Loucy (cell line): Measurements from ENCODE around the gene CCL18.

Experiments used
- H2AFZ ChIP-seq: fragments of 200-600 bp; sonication (generic); 2 replicates; pipeline ENCODE4 v1.6.0; 2016; ENCODE audit warnings: antibody characterized with exemption, mild to moderate bottlenecking, low read length, moderate library complexity
- H3F3A ChIP-seq: fragments of 200-600 bp; 2 replicates; pipeline ENCODE4 v1.6.0; 2016; ENCODE audit warnings: antibody characterized with exemption, low read depth, mild to moderate bottlenecking
- H3K27me3 ChIP-seq: fragments of 200-600 bp; sonication (generic); 2 replicates; pipeline ENCODE4 v1.6.1; 2014; ENCODE audit warnings: low read length, mild to moderate bottlenecking; ENCODE audit not compliant: insufficient read depth, poor library complexity, severe bottlenecking
- H3K36me3 ChIP-seq: fragments of 200-600 bp; sonication (generic); 2 replicates; pipeline ENCODE4 v1.6.1; 2016; ENCODE audit warnings: low read length; ENCODE audit not compliant: insufficient read depth
- H3K4me1 ChIP-seq: fragments of 200-600 bp; sonication (generic); 2 replicates; pipeline ENCODE4 v1.5.1; 2014; ENCODE audit warnings: low read length, mild to moderate bottlenecking; ENCODE audit not compliant: insufficient read depth, poor library complexity, severe bottlenecking
- H3K4me2 ChIP-seq: fragments of 200-600 bp; sonication (generic); 2 replicates; pipeline ENCODE4 v1.6.0; 2014; ENCODE audit warnings: antibody characterized with exemption, low read length, low read depth, mild to moderate bottlenecking; ENCODE audit not compliant: poor library complexity, severe bottlenecking
- H3K4me3 ChIP-seq: fragments of 200-600 bp; sonication (generic); 2 replicates; pipeline ENCODE4 v1.5.1; 2014; ENCODE audit warnings: low read length, mild to moderate bottlenecking, mixed read lengths; ENCODE audit not compliant: poor library complexity, severe bottlenecking
- H3K79me2 ChIP-seq: fragments of 200-600 bp; sonication (generic); 2 replicates; pipeline ENCODE4 v1.6.1; 2014; ENCODE audit warnings: low read length; ENCODE audit not compliant: insufficient read depth
- H3K9ac ChIP-seq: fragments of 200-600 bp; sonication (generic); 2 replicates; pipeline ENCODE4 v1.6.0; 2014; ENCODE audit warnings: mild to moderate bottlenecking, low read depth, low read length, moderate library complexity; ENCODE audit not compliant: poor library complexity, severe bottlenecking
- H3K9me2 ChIP-seq: fragments of 200-600 bp; sonication (generic); replicated peaks from 2 replicates; pipeline ENCODE4 v1.6.1; 2016; ENCODE audit warnings: low read depth, low read length, mixed read lengths
- H3K9me3 ChIP-seq: fragments of 200-600 bp; sonication (generic); 2 replicates; pipeline ENCODE4 v1.6.1; 2014; ENCODE audit warnings: mild to moderate bottlenecking, antibody characterized with exemption, low read length, low read depth; ENCODE audit not compliant: insufficient read depth
- H4K20me1 ChIP-seq: fragments of 200-600 bp; sonication (generic); 2 replicates; pipeline ENCODE4 v1.6.0; 2014; ENCODE audit warnings: antibody characterized with exemption, low read length, mild to moderate bottlenecking; ENCODE audit not compliant: insufficient read depth, poor library complexity, severe bottlenecking
- EZH2phosphoT487 ChIP-seq: fragments of 200-600 bp; IDR thresholded peaks from 2 replicates; pipeline ENCODE4 v1.6.1; 2018; ENCODE audit warnings: antibody characterized with exemption, mild to moderate bottlenecking, moderate library complexity, borderline replicate concordance
- TF ChIP-seq, protein P1 (sequence below): fragments of 200-600 bp; sonication (generic); conservative IDR thresholded peaks from 2 replicates; pipeline ENCODE4 v1.5.1; 2014; ENCODE audit warnings: mild to moderate bottlenecking, antibody characterized with exemption, low read length

CCL18 gene

DNA sequence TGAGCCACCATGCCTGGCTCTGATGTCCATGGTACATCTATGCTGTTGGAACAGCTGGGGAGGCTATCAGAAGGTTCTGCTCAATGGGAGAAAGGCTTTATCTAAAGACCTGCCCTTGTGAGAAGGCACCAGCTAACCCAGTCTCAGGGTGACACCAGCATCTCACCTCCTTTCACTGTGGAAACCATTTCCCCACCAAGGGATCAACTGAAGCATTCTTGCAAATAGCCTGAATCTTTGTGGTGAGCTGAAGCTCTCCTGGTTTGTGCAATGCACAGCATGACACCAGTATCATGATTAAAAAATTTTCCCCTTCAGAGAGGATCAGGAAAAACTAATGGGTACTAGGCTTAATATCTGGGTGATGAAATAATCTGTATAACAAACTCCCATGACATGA, 5.1 kb downstream of the CCL18 start:
- Histone ChIP-seq H3K36me3 (no peaks in the 10 kb centered on the region), H4K20me1 (no peaks in the 10 kb centered on the region), H3K9ac (no peak overlapping the region), H3F3A (no peaks in the 10 kb centered on the region), H2AFZ (no peak overlapping the region), H3K27me3 (no peaks in the 10 kb centered on the region), H3K4me2 (no peak overlapping the region), H3K9me2 (no peaks in the 10 kb centered on the region), H3K9me3 (no peaks in the 10 kb centered on the region), H3K79me2 (no peaks in the 10 kb centered on the region), H3K4me3 (no peak overlapping the region), H3K4me1 (no peaks in the 10 kb centered on the region)
- TF ChIP-seq, protein P1, sequence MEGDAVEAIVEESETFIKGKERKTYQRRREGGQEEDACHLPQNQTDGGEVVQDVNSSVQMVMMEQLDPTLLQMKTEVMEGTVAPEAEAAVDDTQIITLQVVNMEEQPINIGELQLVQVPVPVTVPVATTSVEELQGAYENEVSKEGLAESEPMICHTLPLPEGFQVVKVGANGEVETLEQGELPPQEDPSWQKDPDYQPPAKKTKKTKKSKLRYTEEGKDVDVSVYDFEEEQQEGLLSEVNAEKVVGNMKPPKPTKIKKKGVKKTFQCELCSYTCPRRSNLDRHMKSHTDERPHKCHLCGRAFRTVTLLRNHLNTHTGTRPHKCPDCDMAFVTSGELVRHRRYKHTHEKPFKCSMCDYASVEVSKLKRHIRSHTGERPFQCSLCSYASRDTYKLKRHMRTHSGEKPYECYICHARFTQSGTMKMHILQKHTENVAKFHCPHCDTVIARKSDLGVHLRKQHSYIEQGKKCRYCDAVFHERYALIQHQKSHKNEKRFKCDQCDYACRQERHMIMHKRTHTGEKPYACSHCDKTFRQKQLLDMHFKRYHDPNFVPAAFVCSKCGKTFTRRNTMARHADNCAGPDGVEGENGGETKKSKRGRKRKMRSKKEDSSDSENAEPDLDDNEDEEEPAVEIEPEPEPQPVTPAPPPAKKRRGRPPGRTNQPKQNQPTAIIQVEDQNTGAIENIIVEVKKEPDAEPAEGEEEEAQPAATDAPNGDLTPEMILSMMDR = no peak
- TF ChIP-seq EZH2phosphoT487 = no peak

DNA sequence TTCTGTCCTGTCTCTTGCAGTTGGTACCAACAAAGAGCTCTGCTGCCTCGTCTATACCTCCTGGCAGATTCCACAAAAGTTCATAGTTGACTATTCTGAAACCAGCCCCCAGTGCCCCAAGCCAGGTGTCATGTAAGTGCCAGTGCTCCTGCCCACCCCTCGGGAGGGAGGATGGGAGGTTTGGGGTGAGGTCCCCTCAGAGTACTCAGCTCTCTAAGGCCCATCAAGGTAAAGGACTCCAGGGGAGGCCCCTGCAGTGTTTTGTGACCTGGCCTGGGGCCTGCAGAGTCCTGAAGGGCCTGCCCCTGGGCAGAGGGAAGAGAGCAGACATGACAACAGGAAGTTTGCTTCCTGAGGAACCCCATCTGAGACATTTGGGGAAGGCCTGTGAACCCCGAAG, 6.4 kb downstream of the CCL18 start:
- no peaks in the 10 kb centered on the region for H3K36me3 ChIP-seq
- no peaks in the 10 kb centered on the region for H3F3A ChIP-seq
- TF ChIP-seq, protein P1 = no peak
- no peak for TF ChIP-seq EZH2phosphoT487
- no peaks in the 10 kb centered on the region for H4K20me1 ChIP-seq
- H3K79me2 ChIP-seq = no peaks in the 10 kb centered on the region
- H3K4me3 ChIP-seq = no peak overlapping the region
- H3K4me1 ChIP-seq = no peaks in the 10 kb centered on the region
- no peak overlapping the region for H2AFZ ChIP-seq
- H3K9ac ChIP-seq = no peak overlapping the region
- H3K27me3 ChIP-seq = no peaks in the 10 kb centered on the region
- H3K9me3 ChIP-seq = no peaks in the 10 kb centered on the region
- no peak overlapping the region for H3K4me2 ChIP-seq
- H3K9me2 ChIP-seq = no peaks in the 10 kb centered on the region

DNA sequence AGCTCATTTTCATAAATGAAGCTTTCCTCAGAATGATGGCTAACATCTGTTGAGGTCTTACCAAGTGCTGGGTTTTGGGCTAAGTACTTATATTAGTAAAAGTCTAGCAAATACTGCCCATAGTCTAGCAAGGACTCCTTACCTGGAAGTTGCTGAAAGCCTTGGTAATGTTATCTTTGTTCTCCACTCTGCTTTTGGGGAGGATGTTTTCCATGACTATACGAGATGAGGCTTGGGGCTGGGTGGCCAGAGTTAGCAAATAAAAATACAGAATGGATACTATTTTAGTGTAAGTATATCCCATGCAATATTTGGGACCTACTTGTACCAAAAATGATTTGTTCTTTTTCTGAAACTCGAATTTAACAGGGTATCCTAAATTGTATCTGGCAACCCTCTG, 7.7 kb downstream of the CCL18 start:
- Histone ChIP-seq H3K4me2 (no peak overlapping the region), H3F3A (no peaks in the 10 kb centered on the region), H3K9me3 (no peaks in the 10 kb centered on the region), H3K9ac (no peak overlapping the region), H2AFZ (no peak overlapping the region), H3K9me2 (no peaks in the 10 kb centered on the region), H4K20me1 (no peaks in the 10 kb centered on the region), H3K36me3 (no peaks in the 10 kb centered on the region), H3K4me3 (no peak overlapping the region), H3K79me2 (no peaks in the 10 kb centered on the region), H3K27me3 (no peaks in the 10 kb centered on the region), H3K4me1 (no peaks in the 10 kb centered on the region)
- no peak for TF ChIP-seq EZH2phosphoT487
- TF ChIP-seq, protein P1 = no peak
